ENCODE measurements around the gene GMDS. TPM values are rescaled to one million over a fixed set of nuclear protein-coding genes. Genes with fewer than 3 reads are reported as not detected.

Gene GMDS
- total and polyA plus RNA-seq, 2 donors, result 19.9 to 28.4 TPM

DNA sequence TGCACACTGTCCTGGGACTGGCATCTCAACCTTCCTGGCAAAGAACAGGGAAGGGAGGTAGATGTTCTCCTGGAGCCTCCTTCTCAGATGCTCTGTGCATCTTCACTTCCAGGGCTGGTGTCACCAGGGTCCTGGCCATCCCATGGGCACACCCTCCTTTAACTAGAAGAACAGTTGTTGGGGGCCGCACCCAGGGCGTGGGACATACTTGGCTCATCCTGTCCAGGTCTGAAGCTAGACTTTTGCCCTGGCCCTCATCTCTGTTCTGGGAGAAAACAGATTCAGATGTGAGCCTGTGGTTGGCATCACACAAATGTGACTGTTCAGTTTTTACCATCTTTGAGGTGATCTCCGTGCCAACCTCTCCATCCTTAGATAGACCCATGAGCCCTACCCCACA lies 594.0 kb downstream of the GMDS start:
- H3K9me3 ChIP-seq (ENCODE audit: control insufficient read depth in 2 of 2, insufficient read depth in 1 of 2, low read length in 1 of 2), result no peaks in the 10 kb centered on the region
- H3K27me3 ChIP-seq (ENCODE audit: control insufficient read depth in 2 of 2, insufficient read depth in 1 of 2, low read length in 1 of 2), result no peaks in the 10 kb centered on the region
- no peaks in the 10 kb centered on the region for H3K4me1 ChIP-seq (ENCODE audit: control insufficient read depth in 2 of 2, insufficient read depth in 2 of 2, low read length in 2 of 2)
- no peaks in the 10 kb centered on the region for H3K36me3 ChIP-seq (ENCODE audit: control insufficient read depth in 2 of 2, insufficient read depth in 2 of 2, low read length in 1 of 2)
- no peak for DNase-seq (ENCODE audit: low read depth in 6 of 9, low spot score in 9 of 9)
- no peak overlapping the region for H3K27ac ChIP-seq (ENCODE audit: low read depth in 1 of 2, low read length in 1 of 2)
- 100% methylated on average over 3 of the region's 3 CpGs for WGBS
- H3K4me3 ChIP-seq (ENCODE audit: low read length in 2 of 2), result no peak overlapping the region

DNA sequence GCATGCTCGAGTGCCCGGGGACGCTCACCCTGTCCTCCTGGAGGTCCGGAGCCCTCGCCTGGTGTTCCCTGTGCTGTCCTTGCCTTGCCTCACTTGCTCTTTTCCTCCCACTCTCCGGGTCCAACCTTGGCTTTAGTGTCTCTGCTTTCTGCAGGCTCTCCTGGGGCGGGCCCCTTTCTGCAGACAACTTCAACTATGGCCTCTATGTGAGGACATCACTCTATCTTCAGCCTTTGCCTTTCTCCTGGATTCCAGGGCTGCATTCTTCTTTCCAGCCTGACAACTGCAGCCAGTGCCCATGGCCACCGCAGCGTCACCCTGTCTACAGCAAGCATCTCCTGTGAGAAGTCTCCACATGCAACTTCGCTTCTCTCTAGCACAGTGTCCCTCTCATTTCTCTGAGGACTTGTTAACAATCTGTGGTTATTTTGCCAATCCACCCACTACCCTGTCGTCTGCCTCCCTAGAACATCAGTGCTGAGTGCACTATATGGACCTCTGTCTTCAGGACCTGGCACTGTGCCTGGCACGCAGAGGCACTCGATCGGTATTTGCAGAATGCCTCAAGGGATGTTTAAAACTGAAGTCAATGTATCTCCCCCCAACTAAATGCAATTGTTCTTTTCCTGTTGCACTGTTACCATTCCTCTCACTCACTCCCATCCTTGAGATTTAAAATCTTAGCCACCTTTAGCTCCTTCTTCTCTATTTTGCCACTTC lies 599.8 kb downstream of the GMDS start:
- no peaks in the 10 kb centered on the region for H3K27me3 ChIP-seq (ENCODE audit: control insufficient read depth in 2 of 2, insufficient read depth in 1 of 2, low read length in 1 of 2)
- no peak overlapping the region for H3K27ac ChIP-seq (ENCODE audit: low read depth in 1 of 2, low read length in 1 of 2)
- H3K36me3 ChIP-seq (ENCODE audit: control insufficient read depth in 2 of 2, insufficient read depth in 2 of 2, low read length in 1 of 2), result no peaks in the 10 kb centered on the region
- no peaks in the 10 kb centered on the region for H3K4me1 ChIP-seq (ENCODE audit: control insufficient read depth in 2 of 2, insufficient read depth in 2 of 2, low read length in 2 of 2)
- H3K4me3 ChIP-seq (ENCODE audit: low read length in 2 of 2), result no peak overlapping the region
- no peak for DNase-seq (ENCODE audit: low read depth in 6 of 9, low spot score in 9 of 9)
- WGBS, result 96% methylated on average over 14 of the region's 14 CpGs
- no peaks in the 10 kb centered on the region for H3K9me3 ChIP-seq (ENCODE audit: control insufficient read depth in 2 of 2, insufficient read depth in 1 of 2, low read length in 1 of 2)

- Histone ChIP-seq H3K27me3 (ENCODE audit: control insufficient read depth in 2 of 2, insufficient read depth in 1 of 2, low read length in 1 of 2) (no peaks in the 10 kb centered on the region), H3K9me3 (ENCODE audit: control insufficient read depth in 2 of 2, insufficient read depth in 1 of 2, low read length in 1 of 2) (no peaks in the 10 kb centered on the region), H3K36me3 (ENCODE audit: control insufficient read depth in 2 of 2, insufficient read depth in 2 of 2, low read length in 1 of 2) (no peaks in the 10 kb centered on the region), H3K4me1 (ENCODE audit: control insufficient read depth in 2 of 2, insufficient read depth in 2 of 2, low read length in 2 of 2) (no peaks in the 10 kb centered on the region), H3K4me3 (ENCODE audit: low read length in 2 of 2) (no peak overlapping the region), H3K27ac (ENCODE audit: low read depth in 1 of 2, low read length in 1 of 2) (no peak overlapping the region)
- DNase-seq (ENCODE audit: low read depth in 6 of 9, low spot score in 9 of 9), result no peak
- WGBS, result 82% methylated on average over 12 of the region's 12 CpGs
Observed at GRCh38 chr6:1644516-1645060, 600.8 kb downstream of the GMDS start.

GRCh38 chr6:1643830-1644445 lies 601.5 kb downstream of the GMDS start:
- 95% methylated on average over 18 of the region's 18 CpGs for WGBS
- Histone ChIP-seq H3K36me3 (ENCODE audit: control insufficient read depth in 2 of 2, insufficient read depth in 2 of 2, low read length in 1 of 2) (no peaks in the 10 kb centered on the region), H3K9me3 (ENCODE audit: control insufficient read depth in 2 of 2, insufficient read depth in 1 of 2, low read length in 1 of 2) (no peaks in the 10 kb centered on the region), H3K4me3 (ENCODE audit: low read length in 2 of 2) (no peak overlapping the region), H3K4me1 (ENCODE audit: control insufficient read depth in 2 of 2, insufficient read depth in 2 of 2, low read length in 2 of 2) (no peaks in the 10 kb centered on the region), H3K27me3 (ENCODE audit: control insufficient read depth in 2 of 2, insufficient read depth in 1 of 2, low read length in 1 of 2) (no peaks in the 10 kb centered on the region), H3K27ac (ENCODE audit: low read depth in 1 of 2, low read length in 1 of 2) (no peak overlapping the region)
- no peak for DNase-seq (ENCODE audit: low read depth in 6 of 9, low spot score in 9 of 9)

GRCh38 chr6:1643111-1643510 lies 602.3 kb downstream of the GMDS start:
- 82% methylated on average over 7 of the region's 7 CpGs for WGBS

GRCh38 chr6:1641343-1641885 lies 604.0 kb downstream of the GMDS start:
- no peaks in the 10 kb centered on the region for H3K36me3 ChIP-seq (ENCODE audit: control insufficient read depth in 2 of 2, insufficient read depth in 2 of 2, low read length in 1 of 2)
- peaks cover 0 to 2% of the 10 kb centered on the region in 2 donors for H3K4me1 ChIP-seq (ENCODE audit: control insufficient read depth in 2 of 2, insufficient read depth in 2 of 2, low read length in 2 of 2)
- no peak for DNase-seq (ENCODE audit: low read depth in 6 of 9, low spot score in 9 of 9)
- H3K27me3 ChIP-seq (ENCODE audit: control insufficient read depth in 2 of 2, insufficient read depth in 1 of 2, low read length in 1 of 2), result no peaks in the 10 kb centered on the region
- 96% methylated on average over 12 of the region's 12 CpGs for WGBS
- no peaks in the 10 kb centered on the region for H3K9me3 ChIP-seq (ENCODE audit: control insufficient read depth in 2 of 2, insufficient read depth in 1 of 2, low read length in 1 of 2)
- no peak overlapping the region for H3K4me3 ChIP-seq (ENCODE audit: low read length in 2 of 2)
- no peak overlapping the region for H3K27ac ChIP-seq (ENCODE audit: low read depth in 1 of 2, low read length in 1 of 2)

More at GRCh38 chr6:1643111-1643510, 602.3 kb downstream of the GMDS start:
- H3K27ac ChIP-seq (ENCODE audit: low read depth in 1 of 2, low read length in 1 of 2), result no peak overlapping the region
- H3K4me3 ChIP-seq (ENCODE audit: low read length in 2 of 2), result no peak overlapping the region
- DNase-seq (ENCODE audit: low read depth in 6 of 9, low spot score in 9 of 9), result no peak
- no peaks in the 10 kb centered on the region for H3K9me3 ChIP-seq (ENCODE audit: control insufficient read depth in 2 of 2, insufficient read depth in 1 of 2, low read length in 1 of 2)
- no peaks in the 10 kb centered on the region for H3K27me3 ChIP-seq (ENCODE audit: control insufficient read depth in 2 of 2, insufficient read depth in 1 of 2, low read length in 1 of 2)
- no peaks in the 10 kb centered on the region for H3K36me3 ChIP-seq (ENCODE audit: control insufficient read depth in 2 of 2, insufficient read depth in 2 of 2, low read length in 1 of 2)
- H3K4me1 ChIP-seq (ENCODE audit: control insufficient read depth in 2 of 2, insufficient read depth in 2 of 2, low read length in 2 of 2), result no peaks in the 10 kb centered on the region

GRCh38 chr6:1640476-1640875 lies 604.9 kb downstream of the GMDS start:
- H3K9me3 ChIP-seq (ENCODE audit: control insufficient read depth in 2 of 2, insufficient read depth in 1 of 2, low read length in 1 of 2), result no peaks in the 10 kb centered on the region
- DNase-seq (ENCODE audit: low read depth in 6 of 9, low spot score in 9 of 9), result no peak
- no peak overlapping the region for H3K4me3 ChIP-seq (ENCODE audit: low read length in 2 of 2)
- WGBS, result 94% methylated on average over 8 of the region's 8 CpGs
- no peak overlapping the region for H3K27ac ChIP-seq (ENCODE audit: low read depth in 1 of 2, low read length in 1 of 2)
- H3K4me1 ChIP-seq (ENCODE audit: control insufficient read depth in 2 of 2, insufficient read depth in 2 of 2, low read length in 2 of 2), result peaks cover 0 to 3% of the 10 kb centered on the region in 2 donors
- no peaks in the 10 kb centered on the region for H3K27me3 ChIP-seq (ENCODE audit: control insufficient read depth in 2 of 2, insufficient read depth in 1 of 2, low read length in 1 of 2)
- no peaks in the 10 kb centered on the region for H3K36me3 ChIP-seq (ENCODE audit: control insufficient read depth in 2 of 2, insufficient read depth in 2 of 2, low read length in 1 of 2)

- Histone ChIP-seq H3K4me1 (ENCODE audit: control insufficient read depth in 2 of 2, insufficient read depth in 2 of 2, low read length in 2 of 2) (peaks cover 0 to 6% of the 10 kb centered on the region in 2 donors), H3K4me3 (ENCODE audit: low read length in 2 of 2) (no peak overlapping the region), H3K36me3 (ENCODE audit: control insufficient read depth in 2 of 2, insufficient read depth in 2 of 2, low read length in 1 of 2) (no peaks in the 10 kb centered on the region), H3K9me3 (ENCODE audit: control insufficient read depth in 2 of 2, insufficient read depth in 1 of 2, low read length in 1 of 2) (no peaks in the 10 kb centered on the region), H3K27ac (ENCODE audit: low read depth in 1 of 2, low read length in 1 of 2) (no peak overlapping the region), H3K27me3 (ENCODE audit: control insufficient read depth in 2 of 2, insufficient read depth in 1 of 2, low read length in 1 of 2) (no peaks in the 10 kb centered on the region)
- 97% methylated on average over 9 of the region's 9 CpGs for WGBS
- no peak for DNase-seq (ENCODE audit: low read depth in 6 of 9, low spot score in 9 of 9)
Observed at GRCh38 chr6:1639430-1639829, 606.0 kb downstream of the GMDS start.
